Measurements from ENCODE around the gene VAV1.
"Not testable (repeated sequence)": the region's sequence is repeated elsewhere in the genome, so short reads cannot be mapped to it uniquely, and the experiment has no call there.

GRCh38 chr19:6800160-6800790 is 27.8 kb downstream of the VAV1 start:
- TF ChIP-seq POLR2A (IDR thresholded peaks at IDR 0.05; ENCODE audit: extremely low read depth, insufficient read length); CTCF (IDR thresholded peaks at IDR 0.05; ENCODE audit: low read depth, low read length); MYC (IDR thresholded peaks at IDR 0.05; ENCODE audit: low read depth, low read length): not testable (repeated sequence)
